HCT116 (cell line): ENCODE results near the gene SSU72.

Experiments
- CBX3 ChIP-seq: IDR thresholded peaks from 2 replicates; pipeline ENCODE4 v1.6.1; 2012; ENCODE audit warnings: low read depth
- JUND ChIP-seq: IDR thresholded peaks from 2 replicates; pipeline ENCODE4 v1.6.1; 2012
- POLR2A ChIP-seq: IDR thresholded peaks from 2 replicates; pipeline ENCODE4 v1.7.0; 2011; ENCODE audit warnings: borderline replicate concordance; ENCODE audit not compliant: insufficient read depth, insufficient read length; ENCODE audit errors: extremely low read depth
- YY1 ChIP-seq: IDR thresholded peaks from 2 replicates; pipeline ENCODE4 v1.6.1; 2011; ENCODE audit warnings: low read length, low read depth, moderate library complexity, mild to moderate bottlenecking; ENCODE audit not compliant: insufficient replicate concordance; ENCODE audit errors: extremely low read depth
- TF ChIP-seq, protein P1 (sequence below), 3 experiments: fragments of 200-600 bp in 1 of 3; sonication (generic) in 1 of 3; IDR thresholded peaks in 2 of 3; conservative IDR thresholded peaks in 1 of 3; 2 replicates each; pipeline ENCODE4 v1.5.1; 2012 to 2017; ENCODE audit warnings: low read depth in 2 of 3, low read length in 2 of 3, antibody characterized with exemption in 1 of 3, borderline replicate concordance in 1 of 3, control low read depth in 1 of 3, mild to moderate bottlenecking in 1 of 3, mixed read lengths in 1 of 3, mixed run types in 1 of 3, moderate library complexity in 1 of 3; ENCODE audit not compliant: insufficient read depth in 1 of 3

DNA sequence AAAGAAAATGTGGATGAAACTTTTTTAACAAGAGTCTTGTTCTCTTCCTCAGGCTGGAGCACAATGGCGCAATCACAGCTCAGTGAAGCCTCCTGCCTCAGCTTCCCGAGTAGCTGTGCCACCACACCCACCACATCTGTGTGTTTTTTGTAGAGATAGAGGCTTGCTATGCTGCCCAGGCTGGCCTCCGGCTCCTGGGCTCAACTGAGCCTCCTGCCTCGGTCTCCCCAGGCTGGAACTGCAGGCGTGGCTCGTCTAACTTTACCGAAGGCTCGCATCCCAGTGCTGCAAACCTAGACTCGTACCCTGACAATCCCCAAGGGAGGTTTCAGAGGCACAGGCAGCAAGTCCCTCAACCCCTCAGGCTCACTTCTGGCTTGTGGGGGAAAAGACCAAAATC, 14.5 kb downstream of the SSU72 start:
- TF ChIP-seq YY1 (no peak), JUND (no peak), POLR2A (no peak), CBX3 (no peak)
- TF ChIP-seq, protein P1, sequence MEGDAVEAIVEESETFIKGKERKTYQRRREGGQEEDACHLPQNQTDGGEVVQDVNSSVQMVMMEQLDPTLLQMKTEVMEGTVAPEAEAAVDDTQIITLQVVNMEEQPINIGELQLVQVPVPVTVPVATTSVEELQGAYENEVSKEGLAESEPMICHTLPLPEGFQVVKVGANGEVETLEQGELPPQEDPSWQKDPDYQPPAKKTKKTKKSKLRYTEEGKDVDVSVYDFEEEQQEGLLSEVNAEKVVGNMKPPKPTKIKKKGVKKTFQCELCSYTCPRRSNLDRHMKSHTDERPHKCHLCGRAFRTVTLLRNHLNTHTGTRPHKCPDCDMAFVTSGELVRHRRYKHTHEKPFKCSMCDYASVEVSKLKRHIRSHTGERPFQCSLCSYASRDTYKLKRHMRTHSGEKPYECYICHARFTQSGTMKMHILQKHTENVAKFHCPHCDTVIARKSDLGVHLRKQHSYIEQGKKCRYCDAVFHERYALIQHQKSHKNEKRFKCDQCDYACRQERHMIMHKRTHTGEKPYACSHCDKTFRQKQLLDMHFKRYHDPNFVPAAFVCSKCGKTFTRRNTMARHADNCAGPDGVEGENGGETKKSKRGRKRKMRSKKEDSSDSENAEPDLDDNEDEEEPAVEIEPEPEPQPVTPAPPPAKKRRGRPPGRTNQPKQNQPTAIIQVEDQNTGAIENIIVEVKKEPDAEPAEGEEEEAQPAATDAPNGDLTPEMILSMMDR (IDR thresholded peaks at IDR 0.05 in 2 of 3, conservative IDR thresholded peaks at IDR 0.05 in 1 of 3; ENCODE audit: borderline replicate concordance in 1 of 3, insufficient read depth in 1 of 3, low read depth in 2 of 3, low read length in 2 of 3) = no peak
